ENCODE measurements around the gene ACER2.
A peak's percentile ranks its signal among the peaks of the same experiment; 100 is the strongest.
"Not testable (repeated sequence)": the region's sequence is repeated elsewhere in the genome, so short reads cannot be mapped to it uniquely, and the experiment has no call there.

ACER2 gene

DNA sequence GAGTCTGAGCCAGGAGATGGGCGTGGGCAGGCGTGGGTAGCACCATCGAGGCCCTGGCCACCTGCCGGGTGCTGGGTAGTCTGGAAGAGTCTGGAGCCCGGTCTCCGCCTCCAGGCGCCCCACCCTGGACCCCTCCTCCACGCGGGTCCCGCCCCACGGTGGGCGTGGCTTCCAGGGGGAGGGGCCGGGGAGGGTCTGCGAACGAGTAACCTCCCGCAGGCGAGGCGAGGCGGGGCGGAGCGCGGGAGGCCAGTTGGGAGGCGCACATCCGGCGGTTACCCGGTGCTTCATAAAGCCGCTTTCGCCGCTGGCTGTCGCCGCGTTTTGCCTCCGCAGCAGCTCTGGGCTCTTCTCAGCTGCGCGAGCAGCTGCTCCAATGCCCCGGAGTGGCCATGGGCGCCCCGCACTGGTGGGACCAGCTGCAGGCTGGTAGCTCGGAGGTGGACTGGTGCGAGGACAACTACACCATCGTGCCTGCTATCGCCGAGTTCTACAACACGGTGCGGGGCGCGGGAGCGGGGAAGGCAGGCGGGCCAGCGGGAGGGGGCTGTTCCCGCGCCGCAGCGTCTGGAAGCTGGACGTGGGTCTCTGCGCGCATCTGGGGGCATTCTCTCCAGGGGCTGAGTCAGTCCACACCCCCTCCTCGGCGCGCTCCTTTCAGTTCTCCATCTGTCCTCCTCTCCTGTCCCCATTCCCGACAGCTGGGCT, at the start of gene ACER2:
Gene ACER2 (plus strand): TSS at position 317 of the 708 bp plus-strand sequence. CDS start 76 bp downstream, at position 393.
- DNase-seq, result peak; percentile 95

DNA sequence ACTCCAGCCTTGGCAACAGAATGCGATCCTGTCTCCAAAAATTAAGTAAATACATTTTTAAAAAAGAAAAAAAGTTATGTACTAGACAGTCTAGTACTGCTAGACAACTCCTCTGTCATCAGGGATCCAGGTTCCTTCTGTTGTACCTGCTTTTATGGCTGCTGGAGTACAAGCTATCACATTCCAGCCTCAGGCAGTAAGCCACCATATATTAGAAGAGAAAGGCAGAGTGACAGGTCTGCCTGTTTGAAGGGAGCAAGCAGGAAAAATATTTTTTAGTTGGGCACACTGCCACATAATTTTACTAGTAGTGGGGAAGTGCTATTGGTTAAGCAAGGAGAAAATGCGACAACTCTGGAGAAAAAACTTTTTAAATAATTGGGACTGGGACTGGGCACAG, 39.7 kb upstream of the ACER2 start:
- DNase-seq, result no peak

DNA sequence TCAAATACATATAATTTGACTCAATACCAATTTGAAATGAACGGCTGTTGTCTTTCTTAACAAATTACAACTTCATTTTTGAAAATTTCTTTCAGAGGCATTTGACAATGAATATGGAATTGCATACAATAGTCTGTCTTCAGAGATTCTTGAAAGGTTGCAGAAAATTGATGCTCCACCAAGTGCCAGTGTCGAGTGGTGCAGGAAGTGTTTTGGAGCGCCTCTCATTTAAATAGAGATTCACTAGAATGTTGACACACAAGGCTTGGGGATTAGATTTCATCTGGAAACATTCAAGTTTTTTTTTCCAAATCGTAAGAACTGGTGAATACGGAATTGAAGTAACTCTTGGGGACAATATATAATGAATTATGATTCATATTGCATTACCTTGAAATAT, 36.9 kb upstream of the ACER2 start:
- DNase-seq, result no peak

DNA sequence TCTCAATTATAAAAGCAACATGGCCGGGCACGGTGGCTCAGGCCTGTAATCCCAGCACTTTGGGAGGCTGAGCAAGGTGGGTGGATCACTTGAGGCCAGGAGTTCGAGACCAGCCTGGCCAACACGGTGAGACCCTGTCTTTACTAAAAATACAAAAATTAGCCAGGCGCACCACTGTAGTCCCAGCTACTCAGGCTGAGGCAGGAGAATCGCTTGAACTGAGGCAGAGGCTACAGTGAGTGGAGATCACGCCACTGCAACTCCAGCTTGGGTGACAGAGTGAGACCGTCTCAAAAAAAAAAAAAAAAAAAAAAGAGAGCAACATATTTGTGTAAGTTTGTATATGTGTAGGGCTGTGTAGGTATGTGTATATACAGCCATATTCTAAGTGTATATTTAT, 36.2 kb upstream of the ACER2 start:
- DNase-seq, result no peak

DNA sequence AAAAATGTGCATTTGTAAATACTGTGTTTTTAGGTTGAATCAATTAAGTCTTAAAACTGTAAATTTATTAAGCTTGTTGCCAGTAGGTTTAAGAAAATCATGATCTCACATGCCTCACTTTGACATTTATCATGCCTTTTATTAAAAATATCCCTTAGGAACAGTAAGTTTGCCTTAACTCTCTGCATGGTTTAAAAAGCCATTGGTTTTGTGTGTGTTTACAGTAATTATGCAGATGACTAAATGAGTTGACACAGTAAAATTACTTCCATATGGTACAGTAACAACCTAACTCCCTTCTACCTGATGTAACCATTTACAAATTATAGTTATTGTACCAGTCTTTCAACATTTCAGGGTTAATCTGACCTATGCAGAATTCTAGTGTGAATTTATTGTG, 35.3 kb upstream of the ACER2 start:
- DNase-seq, result no peak

DNA sequence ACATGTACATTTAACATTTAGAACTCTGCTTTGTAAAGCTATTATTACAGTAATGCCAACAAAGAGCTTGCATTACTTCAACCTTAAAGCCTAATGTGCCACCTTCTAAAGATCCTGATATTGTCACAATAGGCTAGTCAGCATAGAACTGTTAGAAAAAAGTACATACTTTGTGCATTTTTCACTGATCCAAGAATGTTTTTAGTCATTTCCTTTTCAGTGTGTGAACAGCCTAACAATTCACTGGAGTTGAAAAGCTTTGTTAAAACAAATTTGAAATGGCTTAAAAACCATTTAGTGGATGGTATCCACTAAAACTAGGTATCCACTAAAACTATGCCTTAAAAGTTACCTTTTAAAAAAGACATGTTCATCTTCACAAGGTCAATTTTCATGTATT, 33.3 kb upstream of the ACER2 start:
- DNase-seq, result no peak

DNA sequence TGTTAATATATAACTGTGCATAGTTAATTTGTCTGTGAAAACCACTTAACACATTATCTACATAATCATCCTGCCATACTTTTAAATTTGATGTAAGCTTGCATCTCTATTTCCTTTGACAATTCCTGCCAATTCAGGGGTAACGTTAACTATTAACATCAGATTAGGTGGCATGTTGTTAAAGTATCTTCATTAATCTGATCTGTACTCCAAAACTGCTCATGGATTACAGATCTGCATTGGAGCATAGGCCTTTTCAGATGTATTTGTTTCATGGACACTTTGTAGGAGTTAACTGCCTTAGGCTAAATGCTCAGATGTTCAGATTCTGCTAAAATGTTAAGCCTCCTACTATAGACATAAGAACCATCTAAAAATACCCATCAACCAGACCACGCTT, 31.9 kb upstream of the ACER2 start:
- no peak for DNase-seq

DNA sequence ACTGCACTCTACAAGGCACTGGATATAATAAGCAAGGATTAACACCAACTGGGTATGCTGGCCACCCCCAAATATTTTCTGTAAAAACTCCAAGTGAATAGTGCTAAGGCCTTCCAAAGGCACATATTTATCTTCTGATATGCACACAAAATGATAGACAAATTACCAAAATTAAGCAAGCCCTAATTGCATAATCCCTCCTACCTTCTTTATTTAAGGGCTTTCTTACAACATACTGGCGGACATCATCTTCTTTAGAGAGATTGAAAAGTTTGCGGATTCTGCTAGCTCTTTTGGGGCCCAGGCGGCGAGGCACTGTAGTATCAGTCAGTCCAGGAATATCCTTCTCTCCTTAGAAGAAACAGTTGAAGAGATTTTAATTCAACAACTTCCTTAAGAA, 30.6 kb upstream of the ACER2 start:
- DNase-seq, result no peak

DNA sequence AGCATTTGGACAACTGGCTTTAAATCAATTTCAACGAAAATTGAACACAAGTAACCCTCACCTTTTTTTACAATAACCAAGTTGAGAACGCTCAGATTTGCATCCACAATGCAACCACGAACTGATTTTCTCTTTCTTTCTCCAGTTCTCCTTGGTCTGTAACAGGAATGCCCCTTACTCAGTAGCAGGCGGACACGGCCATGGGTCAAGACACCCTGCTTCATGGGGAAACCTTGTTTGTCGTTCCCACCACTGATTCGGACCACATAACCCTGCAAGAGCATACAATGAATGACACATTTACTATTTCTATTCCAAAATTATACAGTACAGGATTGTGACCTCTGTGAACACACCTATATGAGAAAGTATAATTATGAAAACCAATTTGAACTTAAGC, 30.2 kb upstream of the ACER2 start:
- DNase-seq, result no peak

DNA sequence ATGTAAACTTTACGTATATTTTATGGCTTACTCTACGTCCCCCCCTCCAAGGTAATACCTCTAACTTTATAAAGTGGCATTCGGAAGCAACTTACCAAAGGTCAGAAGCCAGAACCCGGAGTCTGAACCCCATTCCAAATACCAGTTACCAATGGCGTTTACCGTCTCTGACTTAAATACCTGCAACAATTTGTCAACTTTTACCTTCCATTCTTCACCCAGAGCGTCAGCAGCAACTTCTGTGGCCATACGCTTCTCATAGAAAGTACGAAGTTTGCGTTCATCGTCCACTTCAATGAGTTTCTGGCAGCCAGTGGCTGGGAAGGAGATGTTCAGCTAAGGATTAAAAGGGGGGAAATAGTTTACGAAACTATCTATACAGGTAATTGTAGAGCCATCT, 29.5 kb upstream of the ACER2 start:
- DNase-seq, result no peak

DNA sequence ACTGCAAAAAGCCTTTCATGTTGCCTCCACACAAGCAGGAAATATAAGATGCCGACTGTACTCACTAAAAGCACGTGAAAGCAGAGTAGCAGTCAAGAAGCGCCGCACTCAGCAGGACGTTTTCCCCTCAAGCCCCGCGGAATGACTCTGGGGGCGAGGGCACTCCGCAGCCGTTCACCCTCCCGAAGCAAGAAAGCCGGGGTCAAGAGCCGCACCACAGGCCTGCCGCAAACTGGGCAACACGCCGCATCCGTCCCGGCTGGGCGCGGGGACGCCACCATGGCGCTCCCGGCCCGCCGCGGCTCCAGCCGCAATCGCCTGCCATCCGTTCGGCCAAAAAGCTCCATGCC, 29.1 kb upstream of the ACER2 start:
- DNase-seq, result no peak

DNA sequence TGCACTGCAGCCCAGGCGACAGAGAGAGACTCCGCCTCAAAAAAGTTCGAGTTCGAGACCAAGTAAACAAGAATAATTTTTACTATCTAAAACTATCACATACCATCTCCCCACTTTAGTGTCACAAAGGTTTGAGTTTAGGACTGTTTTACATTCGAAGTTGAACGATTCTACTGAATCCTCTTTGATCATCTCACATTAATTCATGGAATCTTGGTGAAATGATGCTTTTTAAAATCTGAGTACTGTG, 28.1 kb upstream of the ACER2 start:
- no peak for DNase-seq

DNA sequence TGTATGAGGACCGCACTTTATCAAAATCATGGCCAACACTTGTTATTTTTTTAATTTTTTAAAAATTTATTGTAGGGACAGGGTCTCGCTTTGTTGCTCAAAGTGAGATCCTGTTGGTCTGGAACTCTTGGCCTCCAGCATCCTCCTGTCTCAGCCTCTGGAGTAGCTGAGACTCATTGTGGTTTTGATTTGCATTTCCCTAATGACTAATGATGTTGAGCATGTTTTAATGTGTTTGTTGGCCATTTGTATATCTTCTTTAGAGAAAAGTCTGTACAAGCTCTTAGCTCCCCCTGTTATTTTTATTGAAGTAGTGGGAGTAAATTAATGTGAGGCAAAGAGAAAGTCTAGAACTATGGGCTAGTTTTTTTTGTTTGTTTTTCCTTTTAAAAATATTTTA, 27.2 kb upstream of the ACER2 start:
- DNase-seq, result no peak

DNA sequence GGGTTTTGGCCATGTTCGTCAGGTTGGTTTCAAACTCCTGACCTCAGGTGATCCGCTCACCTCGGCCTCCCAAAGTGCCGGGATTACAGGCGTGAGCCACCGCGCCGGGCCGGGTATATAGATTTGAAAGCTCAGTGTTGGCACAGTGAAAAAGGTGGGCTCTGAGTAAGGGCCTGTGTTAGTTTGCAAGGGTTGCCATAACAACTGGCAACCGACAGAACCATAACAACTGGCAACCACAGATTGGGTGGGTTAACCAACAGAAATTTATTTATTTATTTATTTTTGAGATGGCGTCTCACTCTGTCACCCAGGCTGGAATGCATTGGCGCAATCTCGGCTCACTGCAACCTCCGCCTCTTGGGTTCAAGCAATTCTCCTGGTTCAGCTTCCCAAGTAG, 23.6 kb upstream of the ACER2 start:
- DNase-seq, result not testable (repeated sequence)

DNA sequence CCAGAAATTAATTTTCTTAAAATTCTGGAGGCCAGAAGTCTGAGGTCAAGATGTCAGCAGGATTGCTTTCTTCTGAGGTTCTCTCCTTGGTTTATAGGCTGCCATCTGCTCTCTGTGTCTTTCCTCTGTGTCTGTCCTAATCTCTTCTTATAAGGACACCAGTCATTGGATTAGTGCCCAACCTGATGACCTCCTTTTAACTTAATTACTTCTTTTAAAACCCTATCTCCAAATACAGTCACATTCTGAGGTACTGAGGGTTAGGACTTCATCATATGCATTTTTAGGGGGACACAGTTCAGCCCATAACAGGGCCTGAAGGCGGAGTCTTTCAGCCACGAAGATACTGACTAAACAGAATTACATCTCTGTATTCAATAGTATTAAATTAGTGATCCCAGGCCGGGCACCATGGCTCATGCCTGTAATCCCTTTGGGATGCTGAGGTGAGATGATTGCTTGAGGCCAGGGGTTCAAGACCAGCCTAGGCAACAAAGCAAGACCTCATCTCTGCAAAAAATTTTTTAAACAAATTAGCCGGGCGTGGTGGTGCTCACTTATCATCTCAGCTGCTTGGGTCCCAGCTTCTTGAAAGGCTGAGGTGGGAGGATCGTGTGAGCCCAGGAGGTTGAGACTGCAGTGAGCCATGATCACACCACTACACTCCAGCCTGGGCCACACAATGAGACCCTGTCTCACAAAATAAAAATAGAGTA, 22.9 kb upstream of the ACER2 start:
- no peak for DNase-seq

DNA sequence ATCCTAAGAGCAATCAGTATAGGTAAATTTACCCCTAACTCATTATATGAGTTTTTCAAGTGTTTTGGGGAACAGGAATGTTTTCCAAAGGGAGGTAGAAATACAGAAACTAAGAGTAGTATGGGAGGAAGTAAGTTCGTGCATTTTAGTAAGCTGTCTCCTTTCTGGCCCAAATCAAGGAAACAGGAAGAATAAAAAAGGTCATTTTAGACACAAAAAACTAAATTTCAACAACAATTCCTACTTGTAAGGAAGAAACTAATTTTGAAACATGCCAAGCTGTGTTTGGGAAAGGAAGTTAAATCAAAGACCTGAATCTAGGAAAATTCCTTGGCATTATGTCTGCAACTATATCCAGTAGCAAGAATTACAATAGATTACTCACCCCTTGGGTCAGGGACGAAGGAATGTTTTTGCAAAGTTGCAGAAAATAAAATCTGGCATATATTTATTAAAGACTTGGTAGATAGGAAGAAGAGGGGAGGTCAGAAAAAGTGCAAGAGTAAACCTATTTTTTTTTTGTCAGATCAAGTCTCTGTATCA, 22.2 kb upstream of the ACER2 start:
- no peak for DNase-seq

DNA sequence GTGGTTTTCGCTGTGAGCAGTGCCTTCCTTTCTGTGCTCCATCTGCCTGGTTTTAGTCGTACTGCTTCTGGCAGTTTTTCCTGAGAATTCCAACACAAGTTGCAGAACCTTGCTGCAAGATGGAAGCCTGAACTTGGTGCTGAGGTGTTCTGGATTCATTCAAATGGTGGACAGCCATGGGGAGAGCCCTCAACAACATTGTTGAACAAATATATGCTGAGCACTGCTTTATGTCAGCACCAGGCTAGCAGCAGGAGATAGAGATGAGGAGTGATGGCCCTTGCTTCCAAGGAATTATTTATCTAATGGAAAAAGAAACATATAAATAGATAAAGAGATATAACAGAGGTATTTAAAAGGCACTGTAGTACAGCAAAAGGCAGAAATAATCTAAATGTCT, 21.5 kb upstream of the ACER2 start:
- no peak for DNase-seq

DNA sequence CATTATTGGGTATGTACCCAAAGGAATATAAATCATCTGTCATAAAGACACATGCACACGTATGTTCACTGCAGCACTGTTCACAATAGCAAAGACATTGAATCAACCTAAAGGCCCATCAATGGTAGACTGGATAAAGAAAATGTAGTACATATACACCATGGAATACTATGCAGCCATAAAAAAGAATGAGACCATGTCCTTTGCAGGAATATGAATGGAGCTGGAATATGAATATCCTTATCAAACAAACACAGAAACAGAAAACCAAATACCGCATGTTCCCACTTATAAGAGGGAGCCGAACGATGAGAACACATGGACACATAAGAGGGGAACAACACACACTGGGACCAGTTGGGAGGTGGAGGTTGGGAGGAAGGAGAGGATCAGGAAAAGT, 19.3 kb upstream of the ACER2 start:
- DNase-seq, result not testable (repeated sequence)

DNA sequence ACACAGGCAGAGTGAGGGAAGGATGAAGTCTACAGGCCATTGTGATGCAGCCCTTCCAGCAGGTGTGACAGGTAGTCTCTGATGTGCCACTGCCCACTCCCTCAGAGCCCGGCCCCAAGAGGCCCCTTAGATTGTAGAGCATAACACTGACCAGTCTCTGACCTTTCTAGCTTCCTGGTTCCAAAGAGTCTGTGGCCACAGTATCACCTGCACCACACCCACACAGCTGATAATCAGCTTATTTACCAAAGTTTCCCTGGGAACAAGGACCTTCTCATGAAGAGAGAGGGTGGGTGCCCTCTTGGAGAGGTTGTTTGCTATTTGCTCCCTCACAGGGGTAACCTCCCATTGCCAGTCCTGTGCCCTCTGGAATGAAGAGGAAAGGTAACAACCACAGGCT, 11.0 kb upstream of the ACER2 start:
- no peak for DNase-seq

DNA sequence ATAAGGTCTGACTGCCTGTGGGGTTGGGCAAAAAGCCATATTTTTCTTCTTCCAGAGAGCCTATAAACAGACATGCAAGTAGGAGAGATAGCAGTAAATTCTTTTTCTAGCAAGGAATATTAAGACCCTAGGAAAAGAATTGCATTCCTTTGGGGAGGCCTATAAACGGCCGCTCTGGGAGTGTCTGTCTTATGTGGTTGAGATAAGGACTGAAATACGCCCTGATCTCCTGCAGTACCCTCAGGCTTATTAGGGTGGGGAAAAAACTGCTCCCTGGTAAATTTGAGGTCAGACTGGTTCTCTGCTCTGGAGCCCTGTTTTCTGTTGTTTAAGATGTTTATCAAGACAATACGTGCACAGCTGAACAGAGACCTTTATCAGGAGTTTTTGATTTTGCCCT, 5.6 kb upstream of the ACER2 start:
- not testable (repeated sequence) for DNase-seq

DNA sequence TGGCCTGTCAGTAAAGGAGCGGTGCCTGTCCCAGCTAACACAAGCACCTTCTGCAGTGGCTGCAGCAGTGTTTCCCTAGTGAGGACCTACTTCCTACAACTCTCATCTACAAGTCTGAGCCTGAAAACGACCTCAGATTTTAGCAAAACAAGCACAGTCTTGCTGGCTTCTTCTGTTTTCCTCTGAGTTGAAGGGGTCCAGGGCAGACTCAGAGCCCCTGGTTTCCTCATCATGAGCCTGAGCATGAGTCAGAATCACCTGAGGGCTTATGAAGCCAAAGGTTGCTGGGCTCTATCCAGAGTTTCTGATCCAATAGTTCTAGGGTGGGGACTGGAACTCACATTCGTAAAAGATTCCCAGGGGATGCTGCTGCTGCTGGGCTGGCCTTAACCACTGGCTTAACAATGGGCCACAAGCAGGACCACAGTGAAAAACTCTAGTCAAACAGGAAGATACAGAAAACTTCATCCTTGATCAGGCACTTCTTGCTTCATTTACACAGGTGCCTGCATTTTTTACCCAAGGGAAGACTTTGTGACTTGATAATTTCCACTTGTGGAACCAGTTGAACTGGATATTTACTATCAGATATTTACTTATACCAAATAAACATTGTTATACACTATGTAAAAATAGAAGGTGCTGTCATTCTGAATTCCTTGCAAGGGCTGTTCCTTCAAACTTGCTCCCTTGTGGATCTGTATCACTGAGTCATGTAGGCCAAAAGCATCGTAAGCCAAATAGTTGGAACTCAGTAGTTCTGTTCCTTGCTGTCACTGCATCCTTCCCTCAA, 4.3 kb upstream of the ACER2 start:
- no peak for DNase-seq

DNA sequence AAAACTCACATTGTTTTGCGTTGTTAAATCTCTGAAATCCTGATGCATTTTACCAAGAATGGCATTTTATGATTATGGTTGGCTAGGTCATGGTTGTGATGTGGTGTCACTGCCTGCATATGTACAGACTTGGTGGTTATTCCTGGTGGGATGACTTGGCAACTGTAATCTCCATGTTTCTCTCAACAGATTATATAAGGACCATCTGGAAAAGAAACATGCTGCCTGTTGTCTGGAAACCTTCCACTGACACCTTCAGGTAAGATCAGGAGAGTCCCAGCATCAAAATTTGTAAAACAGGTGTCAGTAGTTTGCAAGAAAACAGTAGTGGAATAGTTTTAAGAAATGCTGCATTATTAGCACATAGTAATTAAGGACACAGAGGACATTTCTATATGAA, 3.0 kb upstream of the ACER2 start:
- DNase-seq, result no peak

DNA sequence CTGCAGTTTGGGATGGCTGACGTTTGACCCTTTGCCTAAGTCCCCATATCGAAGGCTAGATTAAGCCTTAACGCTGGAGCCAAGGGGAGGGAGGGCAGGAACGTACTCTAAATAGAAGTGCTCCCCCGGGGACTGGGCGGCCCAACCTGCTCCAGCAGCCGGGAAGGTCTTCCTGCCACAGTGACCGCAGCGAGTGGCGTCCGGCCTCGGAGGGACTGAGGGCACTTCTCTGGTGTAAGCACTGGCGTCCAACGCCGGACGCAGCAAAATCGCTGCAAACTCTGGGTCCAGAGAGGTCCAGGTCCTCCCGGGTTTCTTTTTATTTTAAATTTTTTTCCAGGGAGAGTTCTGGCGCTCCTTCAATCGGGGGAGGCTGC, 505 bp upstream of the ACER2 start:
- DNase-seq, result no peak

Measured in right hindlimb (tissue), 1 donor.